ENCODE results near the gene UBR3. TPM values are rescaled to one million over a fixed set of nuclear protein-coding genes. Genes with fewer than 3 reads are reported as not detected.
"Not testable (repeated sequence)": the region's sequence is repeated elsewhere in the genome, so short reads cannot be mapped to it uniquely, and the experiment has no call there.

Gene UBR3
- total RNA-seq, 4 donors from 2014 or later, result 40.0 to 147 (median 87.7) TPM

GRCh38 chr2:169849710-169850109 lies 22.5 kb downstream of the UBR3 start:
- H3K27ac ChIP-seq, result no peak overlapping the region
- TF ChIP-seq POLR2A (IDR thresholded peaks at IDR 0.05) (no peak), CTCF (IDR thresholded peaks at IDR 0.05) (no peak)
- intact Hi-C loops (cut with DNase I; ENCODE audit: low total_unique reads), result no loop called here
- no peaks in the 10 kb centered on the region for H3K9me3 ChIP-seq
- no peak overlapping the region for H3K4me3 ChIP-seq
- DNase-seq, result no peak
- no peaks in the 10 kb centered on the region for H3K4me1 ChIP-seq
- H3K36me3 ChIP-seq, result no peaks in the 10 kb centered on the region
- no peaks in the 10 kb centered on the region for H3K27me3 ChIP-seq

- TF ChIP-seq POLR2A (IDR thresholded peaks at IDR 0.05) (no peak), CTCF (IDR thresholded peaks at IDR 0.05) (no peak)
- Histone ChIP-seq H3K27me3 (no peaks in the 10 kb centered on the region), H3K27ac (no peak overlapping the region), H3K4me3 (no peak overlapping the region), H3K9me3 (no peaks in the 10 kb centered on the region), H3K4me1 (no peaks in the 10 kb centered on the region), H3K36me3 (no peaks in the 10 kb centered on the region)
- intact Hi-C loops (cut with DNase I; ENCODE audit: low total_unique reads), result no loop called here
- no peak for DNase-seq
Observed at GRCh38 chr2:169853041-169853668, 25.9 kb downstream of the UBR3 start.

GRCh38 chr2:169855281-169856258 lies 28.3 kb downstream of the UBR3 start:
- H3K36me3 ChIP-seq; intact Hi-C loops (cut with DNase I; ENCODE audit: low total_unique reads); H3K27me3 ChIP-seq; H3K27ac ChIP-seq; H3K4me1 ChIP-seq; DNase-seq; H3K9me3 ChIP-seq; H3K4me3 ChIP-seq: not testable (repeated sequence)

- H3K27me3 ChIP-seq, result no peaks in the 10 kb centered on the region
- TF ChIP-seq CTCF (IDR thresholded peaks at IDR 0.05) (no peak), POLR2A (IDR thresholded peaks at IDR 0.05) (no peak)
- no peak overlapping the region for H3K27ac ChIP-seq
- H3K36me3 ChIP-seq, result no peaks in the 10 kb centered on the region
- H3K4me1 ChIP-seq, result no peaks in the 10 kb centered on the region
- no peak overlapping the region for H3K4me3 ChIP-seq
- intact Hi-C loops (cut with DNase I; ENCODE audit: low total_unique reads), result no loop called here
- no peaks in the 10 kb centered on the region for H3K9me3 ChIP-seq
- no peak for DNase-seq
Observed at GRCh38 chr2:169859423-169859822, 32.2 kb downstream of the UBR3 start.

GRCh38 chr2:169860149-169860548 lies 32.9 kb downstream of the UBR3 start:
- DNase-seq, result no peak
- TF ChIP-seq CTCF (IDR thresholded peaks at IDR 0.05) (no peak), POLR2A (IDR thresholded peaks at IDR 0.05) (no peak)
- intact Hi-C loops (cut with DNase I; ENCODE audit: low total_unique reads), result no loop called here

More at GRCh38 chr2:169860149-169860548, 32.9 kb downstream of the UBR3 start:
- Histone ChIP-seq H3K4me3 (no peak overlapping the region), H3K4me1 (no peaks in the 10 kb centered on the region), H3K27ac (no peak overlapping the region), H3K36me3 (no peaks in the 10 kb centered on the region), H3K9me3 (no peaks in the 10 kb centered on the region), H3K27me3 (no peaks in the 10 kb centered on the region)
